CD4-positive, alpha-beta T cell (primary cell): ENCODE measurements around the gene PSMA3. TPM values are rescaled to one million over a fixed set of nuclear protein-coding genes. Genes with fewer than 3 reads are reported as not detected.
A peak's percentile ranks its signal among the peaks of the same experiment; 100 is the strongest.

Experiments used
- ATAC-seq: fragments of 200-7000 bp; cut with Tn5 transposase; one replicate; pipeline ENCODE4 v1.10.0; 2022; ENCODE audit warnings: mild to moderate bottlenecking; ENCODE audit not compliant: poor library complexity
- CTCF ChIA-PET: fragments of 350-600 bp; sonication (Branson Sonifier 250); formaldehyde crosslinking; loops from one replicate; lab custom pipeline; 2021; ENCODE audit warnings: antibody characterized with exemption, inconsistent platforms; lab: Charles Lee
- POLR2A ChIA-PET: fragments of 350-600 bp; sonication (Branson Sonifier 250); formaldehyde crosslinking; loops from one replicate; lab custom pipeline; 2021; ENCODE audit warnings: antibody characterized with exemption, inconsistent platforms; lab: Charles Lee
- DNase-seq, 14 experiments: peaks; one replicate each; pipeline ENCODE4 v3.0.0-alpha.2; 2013 to 2020; ENCODE audit warnings: mixed read lengths in 2 of 14
- H3K27ac ChIP-seq, 2 donors: one replicate each; pipeline versions ENCODE4 v1.5.1 to v1.7.0; 2013; ENCODE audit warnings: low read length in 2 of 2, low read depth in 1 of 2, mild to moderate bottlenecking in 1 of 2
- H3K27me3 ChIP-seq, 2 experiments: 1 replicate in 1 of 2; 2 replicates in 1 of 2; pipeline versions ENCODE4 v1.6.1 to v1.7.0; 2013; ENCODE audit warnings: low read length in 2 of 2, control low read depth in 1 of 2, mild to moderate bottlenecking in 1 of 2, moderate library complexity in 1 of 2; ENCODE audit not compliant: insufficient read depth in 2 of 2, control insufficient read depth in 1 of 2
- H3K36me3 ChIP-seq: one replicate; pipeline ENCODE4 v1.6.1; 2013; ENCODE audit warnings: low read length, control low read depth; ENCODE audit not compliant: insufficient read depth
- H3K4me1 ChIP-seq: one replicate; pipeline ENCODE4 v1.6.1; 2013; ENCODE audit warnings: low read length, control low read depth; ENCODE audit not compliant: insufficient read depth
- H3K4me3 ChIP-seq: one replicate; pipeline ENCODE4 v1.5.1; 2013; ENCODE audit warnings: mild to moderate bottlenecking, low read length, moderate library complexity
- H3K9me3 ChIP-seq, 2 experiments: 1 replicate in 1 of 2; 2 replicates in 1 of 2; pipeline versions ENCODE4 v1.6.1 to v1.7.0; 2013; ENCODE audit warnings: low read length in 2 of 2, mild to moderate bottlenecking in 2 of 2, control low read depth in 1 of 2, moderate library complexity in 1 of 2; ENCODE audit not compliant: control insufficient read depth in 1 of 2, insufficient read depth in 1 of 2
- H3K27ac Mint-ChIP-seq: one replicate; pipeline ENCODE4 v1.8.0; 2020; ENCODE audit warnings: mixed read lengths
- H3K27me3 Mint-ChIP-seq: one replicate; pipeline ENCODE4 v1.8.0; 2021; ENCODE audit warnings: mixed read lengths
- H3K36me3 Mint-ChIP-seq: one replicate; pipeline ENCODE4 v1.8.0; 2021; ENCODE audit warnings: low read depth, mixed read lengths
- H3K4me1 Mint-ChIP-seq: one replicate; pipeline ENCODE4 v1.8.0; 2021; ENCODE audit warnings: low read depth, mixed read lengths
- H3K4me3 Mint-ChIP-seq: one replicate; pipeline ENCODE4 v1.8.0; 2020; ENCODE audit warnings: mild to moderate bottlenecking, mixed read lengths
- H3K9me3 Mint-ChIP-seq: one replicate; pipeline ENCODE4 v1.8.0; 2020; ENCODE audit warnings: mixed read lengths
- CTCF ChIP-seq: fragments of 200-600 bp; IDR thresholded peaks from one replicate; pipeline ENCODE4 v1.8.0; 2022; ENCODE audit warnings: antibody characterized with exemption, mild to moderate bottlenecking
- intact Hi-C, 2 experiments: fragments of 100-400 bp; cut with DNase I in 1 of 2; cut with micrococcal nuclease in 1 of 2; formaldehyde crosslinking; loops; one replicate each; pipeline versions ENCODE4 v1.15.1 to v1.9.0; 2023 to 2025; cut with DNase I, micrococcal nuclease
- total RNA-seq, 174 experiments: library from RNA in 2 of 174; stranded (reverse) in 2 of 174; gene quantifications; one replicate each; pipeline ENCODE4 v1.2.3 and lab custom pipeline; 2021 to 2026

Gene PSMA3
- total RNA-seq, 2 experiments from 2014 or later, result 104 to 108 TPM

DNA sequence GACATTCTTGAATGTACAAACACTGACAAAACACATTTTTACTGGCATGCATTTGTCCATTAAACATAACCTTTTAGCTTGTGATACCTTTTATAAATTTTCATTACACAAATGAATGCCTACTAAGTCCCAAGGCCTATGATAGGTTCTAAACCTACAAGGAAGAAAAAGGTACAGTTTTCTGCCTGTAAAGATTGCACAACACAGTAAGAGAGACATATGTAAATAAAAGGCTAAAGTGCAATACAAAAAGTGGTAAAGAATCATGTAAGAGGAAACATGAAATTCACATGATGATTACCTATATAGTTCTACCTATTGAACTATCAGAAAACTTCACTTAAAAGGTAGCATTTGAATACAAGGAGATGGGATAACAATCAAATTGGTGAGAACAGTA, 39.1 kb downstream of the PSMA3 start:
- H3K4me1 Mint-ChIP-seq, result peaks cover 76% of the 10 kb centered on the region
- CTCF ChIA-PET, result interaction anchor here (0.6 kb wide), 1 partner anchor 9 kb away, joined by 3 read pairs; no protein-coding TSS in a partner anchor
- Histone ChIP-seq H3K36me3 (peaks cover 62% of the 10 kb centered on the region), H3K9me3 (no peaks in the 10 kb centered on the region), H3K27me3 (no peaks in the 10 kb centered on the region), H3K27ac (no peak overlapping the region), H3K4me3 (no peak overlapping the region), H3K4me1 (peaks cover 17% of the 10 kb centered on the region)
- ATAC-seq (no peak), DNase-seq (no peak)
- peaks cover 94% of the 10 kb centered on the region for H3K36me3 Mint-ChIP-seq
- H3K9me3 Mint-ChIP-seq, result no peaks in the 10 kb centered on the region
- H3K27me3 Mint-ChIP-seq, result no peaks in the 10 kb centered on the region
- H3K4me3 Mint-ChIP-seq, result no peak overlapping the region
- H3K27ac Mint-ChIP-seq, result peak overlapping the region; percentile 65
- intact Hi-C loops, result loop anchor here in 1 of 2 experiments (5.0 kb wide), 1 partner anchor 41 kb away; the partner anchor contains the start of gene PSMA3
- POLR2A ChIA-PET, result interaction anchor here (0.6 to 1.5 kb wide), 3 partner anchors 14 to 483 kb away, joined by 3 to 5 read pairs (median 3); partner anchors contain the start of gene ARID4A
- no peak for TF ChIP-seq CTCF

- H3K4me3 ChIP-seq, result no peak overlapping the region
- H3K4me1 Mint-ChIP-seq, result peaks cover 82% of the 10 kb centered on the region
- peaks cover 64% of the 10 kb centered on the region for H3K36me3 ChIP-seq
These were observed 40.5 kb downstream of the PSMA3 start for GRCh38 chr14:58285132-58285531.

DNA sequence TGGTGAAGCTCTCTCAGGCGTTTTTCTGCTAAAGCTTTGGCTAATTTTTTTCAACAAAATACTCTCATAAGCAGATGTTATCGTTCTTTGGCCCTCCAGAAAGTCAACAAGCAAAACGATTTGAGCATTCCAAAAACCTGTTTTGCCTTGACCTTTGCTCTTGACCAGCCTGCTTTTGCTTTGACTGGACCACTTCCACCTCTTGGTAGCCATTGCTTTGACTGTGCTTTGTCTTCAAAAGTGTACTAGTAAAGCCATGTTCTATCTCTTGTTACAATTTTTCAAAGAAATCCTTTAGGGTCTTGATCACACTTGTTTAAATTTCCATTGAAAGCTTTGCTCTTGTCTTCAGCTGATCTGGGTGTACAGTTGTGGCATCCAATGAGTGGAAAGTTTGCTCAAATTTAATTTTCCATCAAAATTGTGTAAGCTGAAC, 43.0 kb downstream of the PSMA3 start:
- H3K9me3 ChIP-seq, result no peaks in the 10 kb centered on the region
- ChIA-PET CTCF (no interaction called here), POLR2A (interaction anchor here (0.8 to 5.3 kb wide), 3 partner anchors 11 to 29 kb away, joined by 3 to 40 read pairs (median 8); partner anchors contain the start of gene ARID4A)
- Mint-ChIP-seq H3K27ac (peak overlapping the region; percentile 28), H3K4me1 (peaks cover 74% of the 10 kb centered on the region), H3K4me3 (no peak overlapping the region), H3K36me3 (peaks cover 88% of the 10 kb centered on the region), H3K27me3 (no peaks in the 10 kb centered on the region), H3K9me3 (no peaks in the 10 kb centered on the region)
- TF ChIP-seq CTCF, result no peak
- ATAC-seq (no peak), DNase-seq (no peak)
- peaks cover 17% of the 10 kb centered on the region for H3K4me1 ChIP-seq
- H3K27ac ChIP-seq, result no peak overlapping the region
- H3K36me3 ChIP-seq, result peaks cover 80% of the 10 kb centered on the region
- intact Hi-C loops, result no loop called here
- H3K27me3 ChIP-seq, result no peaks in the 10 kb centered on the region
- no peak overlapping the region for H3K4me3 ChIP-seq

More at GRCh38 chr14:58285132-58285531, 40.5 kb downstream of the PSMA3 start:
- no peak for TF ChIP-seq CTCF
- no peaks in the 10 kb centered on the region for H3K27me3 ChIP-seq
- no peak overlapping the region for H3K27ac ChIP-seq
- no peaks in the 10 kb centered on the region for H3K9me3 ChIP-seq
- H3K36me3 Mint-ChIP-seq, result peaks cover 94% of the 10 kb centered on the region
- intact Hi-C loops, result no loop called here
- POLR2A ChIA-PET, result interaction anchor here (1.1 to 5.3 kb wide), 2 partner anchors 14 to 142 kb away, joined by 3 to 40 read pairs; partner anchors contain the start of genes ARID4A, KIAA0586 and TIMM9
- CTCF ChIA-PET, result no interaction called here
- H3K9me3 Mint-ChIP-seq, result no peaks in the 10 kb centered on the region
- no peak overlapping the region for H3K4me3 Mint-ChIP-seq
- H3K27me3 Mint-ChIP-seq, result no peaks in the 10 kb centered on the region
- peak overlapping the region; percentile 65 for H3K27ac Mint-ChIP-seq
- peaks cover 23% of the 10 kb centered on the region for H3K4me1 ChIP-seq
- DNase-seq (no peak), ATAC-seq (no peak)
